GM18870 (cell line): ENCODE data around the gene ZNF282.

Experiments
- ATAC-seq: cut with Tn5 transposase; IDR thresholded peaks from one replicate; pipeline ENCODE4 v1.9.1; 2021; ENCODE audit warnings: moderate library complexity; ENCODE audit not compliant: unreplicated experiment

Gene ZNF282

DNA sequence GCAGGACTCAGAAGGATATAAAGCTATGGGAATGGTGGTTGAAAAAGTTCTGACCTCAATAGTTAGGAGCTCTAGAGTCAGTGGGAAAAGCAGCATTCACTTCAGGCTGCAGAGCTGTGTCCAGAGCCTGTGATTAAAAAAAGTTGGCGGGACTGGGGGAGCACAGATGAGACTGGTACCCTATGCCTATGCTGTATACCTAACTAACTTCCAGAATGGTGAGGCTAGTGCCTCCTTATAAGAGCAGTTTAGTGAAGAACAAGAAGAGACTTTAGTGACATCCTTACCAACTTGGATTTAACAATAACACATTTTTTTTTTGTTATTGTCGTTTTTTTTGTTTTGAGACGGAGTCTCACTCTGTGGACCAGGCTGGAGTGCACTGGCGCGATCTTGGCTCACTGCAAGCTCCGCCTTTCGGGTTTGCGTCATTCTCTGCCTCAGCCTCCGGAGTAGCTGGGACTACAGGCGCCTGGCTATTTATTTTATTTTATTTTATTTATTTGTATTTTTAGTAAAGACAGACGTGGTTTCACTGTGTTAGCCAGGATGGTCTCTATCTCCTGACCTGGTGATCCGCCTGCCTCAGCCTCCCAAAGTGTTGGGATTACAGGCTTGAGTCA, 6.6 kb upstream of the ZNF282 start:
- ATAC-seq = no peak

DNA sequence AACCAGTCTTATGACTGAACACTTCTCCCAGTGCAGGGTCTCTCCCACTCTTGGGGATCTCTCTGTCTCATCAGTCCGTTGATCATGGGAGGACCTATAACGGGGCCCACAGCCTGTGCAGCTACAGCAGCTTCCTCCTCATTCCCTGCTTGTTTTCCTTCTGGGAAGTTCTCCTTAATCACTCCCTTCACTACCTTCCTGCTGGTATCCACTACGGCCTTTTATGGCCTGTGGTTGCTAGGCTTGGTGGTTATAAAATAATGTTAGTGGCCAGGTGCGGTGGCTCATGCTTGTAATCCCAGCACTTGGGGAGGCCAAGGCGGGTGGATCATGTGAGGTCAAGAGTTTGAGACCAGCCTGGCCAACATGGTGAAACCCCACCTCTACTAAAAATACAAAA, 3.5 kb upstream of the ZNF282 start:
- ATAC-seq = no peak

GRCh38 chr7:149194799-149195179, 557 bp upstream of the ZNF282 start:
- no peak for ATAC-seq

GRCh38 chr7:149196151-149196704, 882 bp downstream of the ZNF282 start:
- no peak for ATAC-seq

GRCh38 chr7:149196705-149197171, 1.4 kb downstream of the ZNF282 start:
- ATAC-seq = no peak

DNA sequence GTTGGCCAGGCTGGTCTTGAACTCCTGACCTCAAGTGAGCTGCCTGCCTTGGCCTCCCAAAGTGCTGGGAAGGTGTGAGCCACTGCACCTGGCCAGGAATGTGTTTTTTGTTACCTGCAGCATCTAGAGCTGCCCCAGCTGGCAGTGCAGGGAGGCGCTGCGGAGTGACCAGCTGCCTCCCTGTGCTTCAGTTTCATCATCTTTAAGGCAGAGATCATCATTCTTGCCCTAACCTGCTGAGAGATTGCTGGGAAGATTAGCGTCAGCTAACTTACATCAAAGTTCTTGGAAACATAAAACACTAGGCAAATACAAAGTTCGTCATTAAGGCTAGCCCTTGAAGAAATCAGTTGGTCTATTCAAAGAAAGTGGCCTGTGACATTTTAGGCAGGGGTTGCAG, 2.3 kb downstream of the ZNF282 start:
- no peak for ATAC-seq

GRCh38 chr7:149198161-149198816, 2.9 kb downstream of the ZNF282 start:
- no peak for ATAC-seq

GRCh38 chr7:149199234-149199995, 4.1 kb downstream of the ZNF282 start:
- ATAC-seq = no peak

- no peak for ATAC-seq
These were observed 7.5 kb downstream of the ZNF282 start for GRCh38 chr7:149202831-149203231.

GRCh38 chr7:149205690-149206381, 10.5 kb downstream of the ZNF282 start:
- no peak for ATAC-seq

DNA sequence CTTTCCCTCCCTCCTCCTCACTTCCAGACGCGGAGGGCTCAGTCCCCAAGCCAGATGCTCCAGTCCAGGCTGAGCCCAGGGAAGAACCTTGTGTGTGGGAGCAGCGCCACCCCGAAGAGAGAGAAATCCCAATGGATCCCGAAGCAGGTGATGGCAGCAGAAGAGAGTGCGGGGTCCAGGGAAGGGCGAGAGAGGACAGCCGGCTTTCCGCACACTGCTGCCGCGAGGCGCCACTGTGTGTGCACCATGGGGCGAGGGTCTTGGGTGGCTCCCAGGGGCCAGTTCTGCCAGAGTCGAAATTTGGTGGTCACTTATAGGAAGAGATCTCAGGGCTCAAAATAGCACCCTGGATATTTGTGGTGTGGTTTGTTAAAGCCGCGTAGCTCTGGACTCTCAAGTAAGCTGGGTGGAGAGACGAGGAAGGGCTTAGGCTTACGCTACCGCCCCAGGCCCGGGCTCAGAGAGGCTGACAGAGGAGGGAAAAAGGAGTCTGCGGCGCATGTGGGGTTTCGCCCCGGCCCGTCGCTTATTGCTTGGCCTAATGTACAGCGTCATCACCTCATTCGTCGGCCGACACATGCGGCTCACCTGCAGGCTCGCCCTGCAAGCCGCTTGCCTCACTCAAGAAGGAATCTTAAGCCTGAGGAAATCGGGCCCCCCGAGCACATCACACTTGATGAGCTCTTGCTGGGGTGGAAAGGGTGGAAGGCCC, 12.1 kb downstream of the ZNF282 start:
- ATAC-seq = no peak

DNA sequence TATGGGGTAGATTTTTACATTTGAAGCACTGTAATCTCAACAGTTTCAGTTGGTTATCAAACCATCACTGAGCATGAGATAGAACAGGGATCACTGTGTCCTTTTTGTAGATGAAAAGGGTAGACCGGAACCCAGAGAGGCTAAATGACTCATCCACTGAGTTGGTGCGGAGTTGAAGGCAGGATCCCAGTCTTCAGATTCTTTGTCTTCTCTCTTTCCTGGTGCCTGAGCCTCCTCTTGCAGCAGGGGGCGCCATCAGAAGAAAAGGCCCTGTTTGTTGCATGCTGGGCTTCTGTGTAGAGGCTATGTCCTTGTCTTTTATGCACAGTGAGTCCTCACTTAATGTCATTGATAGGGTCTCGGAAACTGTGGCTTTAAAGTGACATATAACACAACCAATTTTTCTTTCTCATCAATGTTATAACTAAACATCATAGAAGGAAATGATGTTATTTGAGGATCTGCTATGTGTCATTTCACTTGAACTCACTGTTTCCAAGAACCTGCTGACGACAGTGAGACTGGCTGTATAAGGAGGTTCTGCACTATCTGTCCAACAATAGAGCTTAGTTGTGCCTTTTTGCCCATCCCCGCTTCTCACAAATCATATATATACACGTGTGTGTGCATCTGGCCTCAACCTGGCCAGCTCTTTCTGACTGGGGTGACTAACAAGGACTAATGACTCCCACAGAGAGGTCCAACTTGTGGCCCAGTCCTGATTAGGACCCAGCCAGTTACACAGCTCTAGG, 14.3 kb downstream of the ZNF282 start:
- ATAC-seq = peak; percentile 68

- ATAC-seq = no peak
These were observed 15.2 kb downstream of the ZNF282 start for GRCh38 chr7:149210551-149210950.

- no peak for ATAC-seq
These were observed 18.8 kb downstream of the ZNF282 start for GRCh38 chr7:149214020-149214720.

- ATAC-seq = no peak
These were observed 21.1 kb downstream of the ZNF282 start for GRCh38 chr7:149216402-149216801.

- no peak for ATAC-seq
These were observed 22.2 kb downstream of the ZNF282 start for GRCh38 chr7:149217570-149217969.

DNA sequence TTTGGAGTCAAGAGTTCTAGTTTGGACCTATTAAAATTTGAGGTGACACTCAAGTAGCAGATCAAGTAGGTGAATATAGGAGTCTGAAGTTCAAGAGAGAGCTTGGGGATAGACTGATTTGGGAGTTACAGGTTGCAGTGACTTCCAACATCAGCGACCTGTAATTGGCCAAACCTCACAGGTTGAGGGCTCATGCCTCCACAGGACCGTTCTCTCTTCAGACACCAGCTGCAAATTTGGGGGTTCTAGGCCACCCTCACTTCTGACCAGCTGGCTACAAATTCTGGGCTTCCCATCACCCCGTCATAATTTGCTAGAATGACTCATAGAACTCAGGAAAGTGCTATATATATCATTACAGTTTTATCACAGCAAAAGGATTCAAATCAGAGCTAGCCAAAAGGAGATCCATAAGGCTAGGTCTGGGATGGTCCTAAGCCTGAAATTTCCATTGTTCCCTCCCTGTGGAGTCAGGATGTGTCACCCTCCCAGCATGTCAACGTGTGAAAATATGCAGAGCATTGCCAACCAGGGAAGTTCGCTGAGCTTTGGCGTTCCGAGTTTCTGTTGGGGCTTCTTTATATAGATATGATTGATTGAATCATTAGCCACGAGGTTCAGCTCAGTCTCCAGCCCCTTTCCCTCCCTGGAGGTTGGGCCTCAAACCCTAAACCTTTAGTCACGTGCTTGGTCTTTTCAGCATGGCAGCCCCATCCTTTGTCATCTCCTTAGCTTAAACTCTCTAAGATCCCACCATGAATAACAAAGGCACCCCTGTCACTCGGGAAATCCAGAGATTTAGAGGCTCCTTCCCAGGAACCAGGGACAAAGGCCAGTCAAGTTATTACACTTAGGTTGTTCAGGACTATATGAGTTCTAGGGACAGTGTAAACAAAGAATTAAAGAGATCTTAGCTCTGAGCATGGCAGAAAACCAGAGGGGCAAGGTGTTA, 23.4 kb downstream of the ZNF282 start:
- ATAC-seq = no peak

- ATAC-seq = no peak
These were observed 25.2 kb downstream of the ZNF282 start for GRCh38 chr7:149220534-149220933.
